Skeletal muscle cell (primary cell): ENCODE data around the gene CDH13.

Experiments used
- DNase-seq: peaks from one replicate; pipeline ENCODE4 v3.0.0-alpha.2; 2010; ENCODE audit warnings: low read depth
- H3K4me3 ChIP-seq: 2 replicates; pipeline ENCODE4 v1.5.1; 2011; ENCODE audit warnings: low read depth, mild to moderate bottlenecking, control low read depth, low read length, moderate library complexity

CDH13 gene

GRCh38 chr16:83714286-83714685, 1087.5 kb downstream of the CDH13 start:
- no peak for DNase-seq
- no peak overlapping the region for H3K4me3 ChIP-seq

DNA sequence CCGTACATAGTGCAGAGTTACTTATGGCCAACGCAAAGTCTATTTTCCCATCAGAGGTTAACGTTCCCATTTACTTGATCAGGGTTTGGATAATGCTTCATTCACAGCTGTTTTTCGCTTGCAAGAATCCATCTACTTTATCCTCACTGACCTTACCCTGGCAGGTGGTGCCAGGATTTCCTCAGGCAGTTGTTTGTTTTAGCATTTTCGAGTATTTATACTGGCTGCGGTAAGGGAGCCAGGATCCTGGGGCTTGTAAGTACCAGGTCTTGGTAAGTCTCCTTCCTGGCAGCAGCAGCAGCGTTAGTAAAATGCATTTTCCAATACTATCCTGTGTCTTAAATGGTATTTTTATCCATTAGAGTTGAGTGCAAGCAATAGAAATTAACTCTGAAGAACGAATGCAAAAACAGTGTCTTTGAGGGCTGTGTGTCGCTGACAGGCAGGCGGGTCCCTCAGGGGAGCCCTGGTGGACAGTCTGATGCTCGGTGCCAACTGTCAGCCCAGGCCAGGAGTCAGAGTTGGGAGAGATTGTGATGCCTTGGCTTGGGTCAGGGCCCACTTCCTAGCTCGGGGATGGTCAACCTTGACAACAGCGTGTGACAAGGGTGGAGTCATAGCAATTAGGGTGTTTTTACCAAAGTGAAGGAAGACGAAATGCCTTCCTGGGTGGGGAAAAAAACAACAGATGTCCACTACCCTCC, 1088.6 kb downstream of the CDH13 start:
- no peak for DNase-seq
- H3K4me3 ChIP-seq: no peak overlapping the region

DNA sequence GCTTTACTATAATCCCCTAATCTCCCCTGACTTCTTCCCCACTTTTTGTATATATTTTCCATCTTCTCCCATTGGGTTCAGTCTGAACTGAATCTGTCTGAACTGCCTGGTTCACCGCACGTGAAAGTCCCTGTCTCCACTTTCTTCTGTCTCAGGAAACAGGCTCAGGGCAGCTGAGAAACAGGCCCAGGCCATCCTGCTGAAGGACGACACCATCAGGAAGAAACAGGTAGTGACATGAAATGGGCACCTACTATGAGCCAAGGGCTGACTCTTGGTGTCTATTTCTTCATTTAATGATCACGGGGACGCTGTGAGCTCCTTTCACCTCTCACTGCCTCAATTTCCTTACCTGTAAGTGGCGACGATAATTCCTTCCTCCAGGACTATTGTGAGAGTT, 1090.5 kb downstream of the CDH13 start:
- DNase-seq: no peak
- H3K4me3 ChIP-seq: no peak overlapping the region

DNA sequence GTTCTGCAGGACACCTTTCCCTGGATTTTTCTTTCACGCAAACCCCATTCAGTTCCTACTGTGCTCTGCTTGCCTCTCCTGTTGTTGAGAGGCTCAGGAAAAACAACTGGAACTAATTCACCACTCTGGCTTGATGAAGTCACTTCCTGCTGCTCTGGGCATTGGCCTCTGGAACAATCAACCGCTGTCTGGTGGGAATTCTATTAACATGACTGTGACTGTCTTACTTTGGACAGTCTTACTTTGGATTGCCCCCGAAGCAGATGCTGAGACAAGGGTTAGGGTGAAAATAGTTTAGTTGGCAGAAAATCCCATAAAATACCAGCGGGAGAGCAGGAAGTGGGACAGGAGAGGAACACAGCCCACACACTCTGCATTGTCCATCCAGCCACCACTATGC, 1091.0 kb downstream of the CDH13 start:
- no peak overlapping the region for H3K4me3 ChIP-seq

DNA sequence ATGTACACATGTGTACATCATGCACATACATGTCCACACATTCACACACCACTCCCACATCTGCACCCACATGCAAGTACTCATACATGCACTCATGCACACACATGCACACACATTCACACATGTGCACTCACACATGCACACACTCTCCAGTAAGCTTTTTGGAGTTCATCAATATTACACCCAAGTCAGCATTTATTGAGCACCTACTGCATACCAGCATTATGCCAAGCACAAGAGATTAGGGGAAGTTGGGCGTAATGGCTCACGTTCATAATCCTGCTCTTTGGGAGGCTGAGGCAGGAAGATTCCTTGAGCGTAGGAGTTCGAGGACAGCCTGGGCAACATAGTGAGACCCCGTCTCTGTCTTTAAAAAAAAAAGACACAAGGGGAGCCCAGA, 1093.4 kb downstream of the CDH13 start:
- H3K4me3 ChIP-seq: no peak overlapping the region
- DNase-seq: no peak

More for the DNA sequence above, 1091.0 kb downstream of the CDH13 start:
- no peak for DNase-seq

DNA sequence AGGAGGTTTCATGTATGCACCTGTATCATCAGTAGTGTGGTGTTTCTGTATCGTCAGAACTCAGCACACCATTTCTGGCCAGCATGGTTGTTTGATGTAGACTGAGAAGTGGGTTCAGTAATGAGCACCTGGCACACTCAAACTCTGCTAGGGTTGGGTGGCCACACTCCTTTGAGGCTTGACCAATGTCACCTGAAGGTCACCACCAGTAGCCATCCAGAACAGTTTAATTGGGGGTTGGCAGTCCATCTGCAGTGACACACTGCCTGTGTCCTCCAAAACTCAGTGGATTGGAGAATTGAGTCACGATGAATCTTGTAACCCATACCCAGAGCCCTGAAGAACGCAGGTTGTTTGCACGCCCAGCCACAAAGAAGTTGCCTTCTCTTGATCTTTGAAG, 1094.2 kb downstream of the CDH13 start:
- no peak for DNase-seq
- H3K4me3 ChIP-seq: no peak overlapping the region

DNA sequence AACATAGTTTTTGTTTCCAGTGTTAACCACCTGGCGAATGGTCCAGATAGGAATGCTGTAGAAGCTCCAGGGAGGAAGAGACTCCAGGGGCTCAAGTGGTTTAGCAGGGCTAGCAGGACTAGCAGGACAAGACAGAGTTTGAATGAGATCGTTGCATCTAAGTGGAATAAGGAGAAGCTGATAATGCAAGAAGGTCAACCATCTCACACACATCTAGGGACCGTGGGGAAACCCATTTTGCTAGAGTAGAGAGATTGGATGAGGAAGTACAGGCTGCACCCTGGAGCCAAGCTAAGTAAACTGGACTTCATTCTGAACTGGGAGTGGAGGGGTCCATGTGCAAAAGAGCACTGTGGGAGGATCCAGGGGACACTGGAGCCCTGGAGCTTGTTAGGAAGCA, 1094.9 kb downstream of the CDH13 start:
- no peak for DNase-seq

GRCh38 chr16:83722456-83723183, 1095.9 kb downstream of the CDH13 start:
- DNase-seq: no peak
- H3K4me3 ChIP-seq: no peak overlapping the region

More for the DNA sequence above, 1094.9 kb downstream of the CDH13 start:
- H3K4me3 ChIP-seq: no peak overlapping the region

- DNase-seq: no peak
- no peak overlapping the region for H3K4me3 ChIP-seq
These were observed 1096.5 kb downstream of the CDH13 start for GRCh38 chr16:83723244-83723643.

GRCh38 chr16:83723901-83724300, 1097.1 kb downstream of the CDH13 start:
- DNase-seq: no peak
- H3K4me3 ChIP-seq: no peak overlapping the region

DNA sequence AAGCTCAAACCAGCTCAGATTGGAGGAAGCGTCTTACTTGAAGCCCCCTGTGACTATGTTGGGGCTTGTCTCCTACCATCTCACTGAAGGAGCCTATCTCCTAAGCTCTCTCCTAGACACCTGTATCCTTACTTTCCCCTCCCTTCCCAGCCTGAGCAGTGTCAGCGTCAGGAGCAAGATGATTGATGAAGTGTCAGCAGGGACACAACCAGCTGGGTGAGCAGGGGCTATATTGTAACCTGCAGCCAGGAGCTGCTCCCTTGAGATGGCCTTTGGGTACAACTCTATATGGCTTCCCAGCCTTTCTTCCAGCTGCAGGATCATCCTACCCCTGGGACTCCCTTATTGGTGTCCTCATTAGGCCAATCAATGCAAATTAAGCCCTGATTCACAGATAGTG, 1097.8 kb downstream of the CDH13 start:
- no peak overlapping the region for H3K4me3 ChIP-seq
- DNase-seq: no peak

DNA sequence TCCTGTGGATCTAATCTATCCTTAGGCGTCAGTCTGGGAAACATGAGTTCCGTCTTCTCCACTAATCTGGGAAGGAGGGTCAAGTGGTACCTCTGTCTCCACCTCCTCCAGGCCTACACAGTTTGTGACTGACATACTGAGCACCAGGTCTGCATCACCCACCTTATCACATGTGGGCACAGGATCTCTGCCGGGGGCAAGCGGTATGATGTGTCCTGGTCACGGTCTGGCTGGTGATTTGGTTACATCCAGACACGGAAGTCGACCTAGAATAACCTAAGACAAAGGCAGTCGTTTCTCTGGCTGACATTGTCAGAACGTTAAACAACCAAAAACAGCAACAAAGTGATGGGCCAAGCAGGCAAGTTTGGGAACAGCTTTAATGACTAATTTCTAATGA, 1098.5 kb downstream of the CDH13 start:
- no peak for DNase-seq
- H3K4me3 ChIP-seq: no peak overlapping the region

DNA sequence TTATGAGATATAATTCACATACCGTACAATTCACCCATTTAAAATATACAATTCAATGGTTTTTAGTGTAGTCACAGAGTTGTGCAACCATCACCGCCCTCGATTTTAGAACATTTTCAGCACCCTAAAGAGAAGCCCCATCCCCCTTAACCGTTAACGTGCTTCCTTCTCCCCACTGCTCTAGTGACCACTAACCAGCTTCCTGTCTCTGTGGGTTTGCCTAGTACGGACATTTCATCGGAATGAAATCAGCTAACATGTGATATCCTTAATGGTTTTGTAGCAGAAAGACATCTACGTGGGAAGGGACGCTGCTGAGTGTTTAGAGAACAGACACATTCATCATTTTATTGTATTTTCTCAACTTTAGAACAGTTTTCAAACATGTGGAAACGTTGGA, 1100.2 kb downstream of the CDH13 start:
- no peak overlapping the region for H3K4me3 ChIP-seq
- DNase-seq: no peak

- no peak overlapping the region for H3K4me3 ChIP-seq
- no peak for DNase-seq
These were observed 1101.1 kb downstream of the CDH13 start for GRCh38 chr16:83727751-83728352.

- no peak overlapping the region for H3K4me3 ChIP-seq
- no peak for DNase-seq
These were observed 1101.7 kb downstream of the CDH13 start for GRCh38 chr16:83728492-83728891.

GRCh38 chr16:83730812-83731211, 1104.0 kb downstream of the CDH13 start:
- no peak for DNase-seq
- no peak overlapping the region for H3K4me3 ChIP-seq

DNA sequence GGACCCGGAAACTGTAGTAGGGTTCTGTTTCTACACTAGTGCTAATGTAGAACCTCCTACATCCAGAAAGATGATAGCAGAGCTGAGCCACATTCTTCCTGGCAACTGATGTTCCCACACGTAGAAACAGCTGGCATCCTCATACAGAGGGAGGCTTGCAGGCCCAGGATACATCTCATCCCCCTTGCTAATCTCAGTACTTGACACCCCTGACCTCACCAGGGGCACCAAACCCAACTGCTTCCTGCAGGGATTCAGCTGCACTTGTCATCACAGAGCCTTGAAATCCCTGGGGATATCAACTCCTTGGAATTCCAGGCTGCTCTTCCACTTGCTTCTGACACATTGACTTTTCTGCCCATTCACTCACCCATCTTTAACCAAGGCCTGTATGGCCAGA, 1105.8 kb downstream of the CDH13 start:
- no peak for DNase-seq
- H3K4me3 ChIP-seq: no peak overlapping the region

- H3K4me3 ChIP-seq: no peak overlapping the region
- no peak for DNase-seq
These were observed 1106.5 kb downstream of the CDH13 start for GRCh38 chr16:83733301-83733700.

DNA sequence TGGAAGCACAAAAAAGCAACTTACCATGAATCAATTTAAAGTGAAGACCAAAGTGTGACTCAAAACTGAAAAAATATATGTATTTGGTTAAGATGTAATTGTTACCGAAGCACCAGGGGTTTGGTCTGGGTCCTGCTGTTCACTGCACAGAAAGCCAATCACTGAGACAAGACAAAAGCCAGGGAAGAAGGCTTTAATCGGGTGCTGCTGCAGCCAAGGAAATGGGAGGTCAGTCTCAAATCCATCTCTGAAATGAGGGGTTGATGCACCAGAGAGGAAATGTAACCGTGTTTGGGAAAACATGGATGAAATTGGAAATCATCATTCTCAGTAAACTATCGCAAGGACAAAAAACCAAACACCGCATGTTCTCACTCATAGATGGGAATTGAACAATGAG, 1107.4 kb downstream of the CDH13 start:
- DNase-seq: no peak
- H3K4me3 ChIP-seq: no peak overlapping the region

GRCh38 chr16:83737729-83738354, 1111.1 kb downstream of the CDH13 start:
- no peak overlapping the region for H3K4me3 ChIP-seq
- no peak for DNase-seq
